Eye (tissue), 1 donor: ENCODE data around the gene COL13A1.

Source experiments
- DNase-seq: peaks from one replicate; pipeline ENCODE4 v3.0.0-alpha.2; 2015

The COL13A1 gene

DNA sequence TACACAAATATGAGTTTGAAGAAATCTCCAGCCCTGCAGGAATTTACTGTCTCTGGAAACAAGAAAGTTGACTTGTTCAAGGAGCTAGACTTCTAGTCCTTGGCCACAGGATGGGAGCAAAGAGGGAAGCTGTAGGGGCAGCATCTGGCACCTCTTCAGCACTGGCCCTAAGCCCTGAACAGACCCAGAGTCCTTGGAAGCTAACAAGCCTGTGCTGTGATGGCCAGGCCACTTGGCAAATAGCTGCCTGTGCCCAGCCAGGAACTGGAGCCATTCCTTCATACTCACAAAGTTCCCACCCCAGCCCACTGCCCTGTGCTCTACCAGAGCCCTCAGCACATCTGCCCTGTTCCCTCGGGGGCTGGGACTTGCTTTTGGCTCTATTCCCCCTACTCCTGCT is 9.4 kb upstream of the COL13A1 start:
- no peak for DNase-seq

DNA sequence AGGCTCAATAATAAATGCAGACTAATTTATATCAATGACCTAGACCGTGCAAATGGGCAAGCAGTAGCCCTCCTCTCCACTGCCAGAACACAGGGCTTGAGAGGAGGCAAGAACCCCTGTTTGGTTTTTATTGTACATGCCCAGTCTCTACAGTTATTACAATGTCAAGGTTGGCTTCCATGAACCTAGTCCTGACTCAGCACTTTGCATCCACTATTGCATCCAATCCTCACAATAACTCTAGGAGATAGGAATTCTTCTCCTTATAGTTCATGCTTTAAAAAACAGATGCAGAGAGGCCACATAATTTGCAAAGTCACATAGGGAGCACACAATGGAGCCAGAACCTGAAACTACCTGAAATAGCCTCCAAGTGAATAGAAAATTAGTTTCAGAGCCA is 7.0 kb upstream of the COL13A1 start:
- no peak for DNase-seq

- DNase-seq: no peak
Observed at GRCh38 chr10:69795242-69795934, 6.3 kb upstream of the COL13A1 start.

GRCh38 chr10:69797959-69798358 is 3.7 kb upstream of the COL13A1 start:
- no peak for DNase-seq

GRCh38 chr10:69800109-69800508 is 1.6 kb upstream of the COL13A1 start:
- peak; percentile 86 for DNase-seq

DNA sequence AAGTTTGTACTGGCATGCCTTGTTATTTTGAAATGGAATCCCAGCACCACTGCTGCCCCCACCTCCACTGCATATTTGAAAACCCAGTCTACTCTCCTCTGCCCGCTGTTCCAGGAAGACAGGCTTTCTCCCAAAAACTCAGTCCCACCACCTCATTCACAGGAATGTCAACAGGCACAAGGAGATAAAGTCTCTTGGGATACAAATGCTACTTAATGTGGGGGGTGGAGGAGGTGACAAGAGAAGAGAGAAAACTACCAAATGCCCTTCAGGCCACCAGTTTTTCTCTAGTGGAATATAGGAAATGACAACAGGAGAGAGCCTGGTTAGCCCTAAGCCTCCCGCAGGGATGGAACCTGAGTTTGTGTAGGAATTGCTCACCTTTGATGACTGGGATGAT is 1.0 kb upstream of the COL13A1 start:
- DNase-seq: peak; percentile 14

- peak; percentile 74 for DNase-seq
Observed at GRCh38 chr10:69801094-69801433, 642 bp upstream of the COL13A1 start.

GRCh38 chr10:69802424-69803161 is 887 bp downstream of the COL13A1 start:
- peak; percentile 87 for DNase-seq

DNA sequence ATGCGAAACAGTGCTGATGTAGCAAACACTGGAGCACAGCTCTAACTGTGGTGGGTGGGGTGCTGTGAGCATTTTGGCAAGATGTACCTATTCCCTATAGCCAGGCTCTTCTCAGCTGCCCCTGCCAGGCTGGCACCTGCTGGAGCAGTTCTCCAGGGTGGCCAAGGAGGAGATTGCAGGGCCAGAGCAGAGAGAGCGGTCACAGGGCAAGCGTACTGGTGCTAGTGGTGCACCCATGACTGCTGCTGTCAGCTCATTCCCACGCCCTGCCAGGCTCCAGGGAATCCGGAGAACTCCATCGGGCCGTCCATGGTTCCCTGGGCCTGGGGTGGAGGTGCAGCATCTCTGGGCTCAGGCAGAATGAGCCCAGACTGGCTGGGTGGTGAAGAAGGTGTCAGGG is 2.1 kb downstream of the COL13A1 start:
- DNase-seq: no peak

DNA sequence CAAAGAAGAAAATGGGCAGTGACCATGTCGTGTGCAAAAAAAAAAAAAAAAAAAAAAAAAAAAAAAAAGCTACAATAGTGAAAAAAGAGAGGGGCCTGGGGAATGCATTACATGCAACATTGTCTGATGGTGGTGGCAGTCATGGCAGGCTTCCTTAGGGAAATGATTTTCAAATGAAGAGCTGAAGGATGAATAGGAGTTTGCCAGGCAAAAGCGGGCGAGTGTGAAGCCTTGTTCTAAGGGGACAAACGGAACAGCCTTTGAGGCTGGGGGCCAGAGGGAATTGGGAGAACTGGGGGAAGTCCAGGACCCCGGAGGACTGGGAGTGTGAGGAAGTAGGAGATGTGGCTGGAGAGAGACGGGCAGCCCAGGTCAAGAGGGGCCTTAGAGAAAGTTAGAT is 3.1 kb downstream of the COL13A1 start:
- DNase-seq: no peak

GRCh38 chr10:69807122-69807521 is 5.4 kb downstream of the COL13A1 start:
- no peak for DNase-seq

DNA sequence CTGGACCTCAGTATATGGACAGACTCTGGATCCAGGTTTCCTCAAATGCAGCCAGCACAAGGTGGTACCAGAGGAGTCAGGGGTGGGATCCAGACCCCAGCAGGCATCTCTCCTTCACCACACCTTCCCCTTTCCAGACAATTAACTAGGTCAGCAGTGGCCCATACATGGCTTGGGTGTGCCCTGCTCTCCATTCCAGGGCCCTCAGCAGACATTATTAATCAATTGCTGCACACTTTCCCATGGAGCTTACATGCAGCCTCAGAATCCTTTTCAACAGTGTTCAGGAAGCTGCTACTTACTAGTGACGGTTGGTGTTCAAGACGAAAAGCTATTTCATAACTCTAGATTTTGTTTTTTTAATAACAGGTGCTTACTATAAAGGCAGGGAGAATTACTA is 6.0 kb downstream of the COL13A1 start:
- no peak for DNase-seq

DNA sequence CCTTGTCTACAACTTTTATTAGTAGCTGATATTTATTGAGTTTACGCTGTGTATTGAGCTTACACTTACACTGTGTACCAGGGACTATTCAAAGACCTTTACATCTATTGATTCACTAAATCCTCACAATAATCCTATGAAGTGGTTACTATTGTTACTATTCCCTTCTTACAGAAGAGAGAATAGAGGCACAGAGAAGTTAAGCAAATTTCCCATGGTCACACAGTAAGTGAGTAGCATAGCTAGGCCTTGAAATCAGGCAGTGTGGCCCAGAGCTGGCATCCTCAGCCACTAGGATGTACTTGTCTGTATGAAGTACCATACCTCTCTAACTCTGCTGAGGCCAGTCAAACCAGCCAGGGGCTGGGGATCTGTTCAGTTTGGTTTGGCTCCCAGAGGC is 7.6 kb downstream of the COL13A1 start:
- DNase-seq: no peak

GRCh38 chr10:69810097-69810496 is 8.4 kb downstream of the COL13A1 start:
- peak; percentile 48 for DNase-seq

- DNase-seq: no peak
Observed at GRCh38 chr10:69810675-69811397, 9.1 kb downstream of the COL13A1 start.

- DNase-seq: no peak
Observed at GRCh38 chr10:69813632-69814031, 11.9 kb downstream of the COL13A1 start.

DNA sequence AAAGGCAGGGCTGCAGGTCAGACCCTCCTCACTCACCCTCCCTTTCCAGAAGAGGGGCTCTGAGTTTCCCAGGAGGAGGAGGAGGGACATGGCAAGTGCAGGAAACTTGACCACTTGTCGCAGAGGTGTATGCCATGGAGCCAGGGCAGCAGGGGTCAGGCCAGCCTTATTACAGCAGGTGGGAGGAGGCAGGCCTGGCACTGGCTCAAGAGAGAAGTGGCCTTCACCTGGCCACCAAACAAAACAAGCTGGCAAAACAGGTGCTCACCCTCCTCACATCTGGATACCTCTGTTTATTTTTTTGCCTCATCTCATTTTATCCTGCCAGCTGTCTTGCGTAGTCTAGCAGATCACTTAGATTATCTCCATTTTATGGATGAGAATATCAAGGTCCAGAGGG is 12.5 kb downstream of the COL13A1 start:
- DNase-seq: no peak

- no peak for DNase-seq
Observed at GRCh38 chr10:69815104-69815503, 13.4 kb downstream of the COL13A1 start.

GRCh38 chr10:69816521-69816920 is 14.8 kb downstream of the COL13A1 start:
- DNase-seq: no peak

DNA sequence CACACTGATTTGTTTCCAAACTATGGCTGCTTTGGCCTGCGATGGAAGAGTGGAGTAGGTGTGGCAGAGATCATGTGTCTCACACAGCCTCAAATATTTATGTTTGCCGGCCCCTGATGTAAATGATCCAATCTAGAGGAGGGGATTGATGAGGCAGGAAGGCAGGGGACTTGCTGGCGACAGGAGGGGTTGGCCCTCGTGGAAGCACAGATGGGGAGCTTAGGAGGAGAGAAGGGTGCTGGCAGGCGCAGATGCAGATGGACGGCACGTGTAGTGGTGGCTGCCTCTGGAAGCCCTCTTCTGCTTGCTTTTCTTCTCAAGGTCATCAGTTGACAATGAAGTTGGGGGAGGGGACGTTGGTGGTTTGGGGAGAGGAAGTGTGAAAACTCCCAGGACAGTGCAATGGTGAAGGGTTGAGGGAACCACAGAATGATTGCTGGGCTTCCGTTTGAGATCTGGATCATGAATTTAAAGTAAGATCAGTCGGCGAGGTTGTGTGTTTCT is 15.4 kb downstream of the COL13A1 start:
- no peak for DNase-seq

DNA sequence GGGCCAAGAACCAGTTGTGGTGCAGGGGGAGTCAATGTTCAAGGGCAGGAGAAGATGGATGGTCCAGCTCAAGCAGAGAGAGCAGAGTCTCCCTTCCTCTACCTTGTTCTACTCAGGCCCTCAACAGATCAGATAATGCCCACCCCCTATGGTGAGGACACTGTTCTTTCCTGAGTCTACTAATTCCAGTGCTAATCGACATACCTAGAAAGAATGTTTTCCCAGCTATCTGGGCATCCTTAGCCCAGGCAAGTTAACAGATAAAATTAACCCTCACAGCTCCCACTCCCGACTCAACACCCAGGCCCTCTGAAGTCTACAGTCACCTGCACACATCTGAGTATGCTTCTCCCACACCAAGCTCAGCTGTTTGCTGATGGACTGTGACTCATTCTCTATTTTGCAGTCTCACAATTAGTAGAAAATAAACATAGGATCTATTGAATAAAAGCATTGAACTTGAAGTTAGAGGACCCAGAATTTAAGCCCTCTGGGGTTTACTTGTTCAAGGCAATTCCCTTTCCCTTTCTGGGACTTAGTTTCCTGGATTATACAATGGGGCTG is 17.1 kb downstream of the COL13A1 start:
- DNase-seq: no peak

DNA sequence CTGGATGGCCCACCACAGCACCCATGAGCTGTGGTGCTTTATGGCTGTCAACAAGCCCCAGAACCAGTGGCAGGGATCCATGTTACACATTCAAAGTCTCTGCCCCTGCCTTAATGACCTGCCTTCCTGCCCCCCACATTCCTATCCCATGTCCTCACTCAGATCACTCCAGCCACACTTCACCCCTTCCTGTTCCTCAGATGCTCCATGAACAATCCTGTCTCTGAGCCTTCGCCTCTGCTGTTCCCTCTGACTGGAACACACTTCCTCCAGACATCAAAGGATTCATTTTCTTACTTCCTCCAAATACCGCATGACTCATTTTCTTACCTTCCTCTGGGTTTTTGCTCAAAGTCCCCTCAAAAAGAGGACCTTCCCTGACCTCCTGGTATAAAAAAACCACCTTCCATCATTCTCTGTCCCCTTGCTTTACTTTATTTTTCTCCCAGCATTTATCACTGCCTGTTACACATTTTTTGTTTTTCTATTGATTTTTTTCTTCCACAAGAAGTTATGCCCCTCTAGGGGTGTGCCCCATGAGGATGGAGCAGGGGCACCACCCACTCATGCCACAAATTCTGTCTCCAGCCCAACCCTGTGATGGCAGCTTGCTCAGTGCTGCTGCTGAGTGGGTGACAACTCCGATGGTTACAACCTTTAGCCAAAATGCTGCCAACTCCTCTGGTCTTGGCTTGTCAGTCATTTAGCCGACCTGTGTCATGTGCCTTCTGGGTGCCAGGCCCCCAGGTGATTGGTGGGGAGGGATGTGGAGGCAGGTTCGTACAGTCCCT is 18.2 kb downstream of the COL13A1 start:
- no peak for DNase-seq

DNA sequence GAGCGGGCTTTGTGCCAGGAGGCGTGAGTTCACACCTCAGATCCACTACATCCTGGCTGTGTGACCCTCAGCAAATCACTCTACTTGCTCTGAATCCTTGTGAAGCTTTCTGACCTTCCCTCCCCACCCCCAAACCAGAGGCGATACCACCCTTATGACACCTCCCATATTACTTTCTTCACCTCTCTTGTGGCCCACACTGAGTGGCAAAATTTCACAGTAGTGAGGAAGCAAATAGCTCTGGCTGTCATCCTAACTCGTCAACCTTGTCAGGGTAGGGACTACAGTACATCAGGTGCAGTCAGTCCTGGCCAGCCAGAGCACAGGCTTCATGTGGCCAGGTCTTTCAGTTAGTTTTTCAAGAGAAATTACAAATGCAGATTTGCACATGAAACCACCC is 19.1 kb downstream of the COL13A1 start:
- DNase-seq: no peak
